H9 (cell line): ENCODE results near the gene DPP10. TPM values are rescaled to one million over a fixed set of nuclear protein-coding genes. Genes with fewer than 3 reads are reported as not detected.

ENCODE experiments used
- DNase-seq: peaks from one replicate; pipeline ENCODE4 v3.0.0-alpha.2; 2017
- H2AFZ ChIP-seq: one replicate; pipeline ENCODE4 v1.6.1; 2013; ENCODE audit warnings: mild to moderate bottlenecking, low read length, control low read depth, moderate library complexity
- H2AK5ac ChIP-seq: 2 replicates; pipeline ENCODE4 v1.6.1; 2013; ENCODE audit warnings: low read length, control low read depth, mixed read lengths; ENCODE audit not compliant: insufficient read length
- H2BK120ac ChIP-seq: one replicate; pipeline ENCODE4 v1.6.1; 2013; ENCODE audit warnings: low read depth, mild to moderate bottlenecking, low read length, control low read depth, inconsistent platforms; ENCODE audit not compliant: poor library complexity, severe bottlenecking
- H2BK12ac ChIP-seq: 2 replicates; pipeline ENCODE4 v1.6.1; 2013; ENCODE audit warnings: low read length, control low read depth, mixed read lengths, low read depth; ENCODE audit not compliant: insufficient read length
- H2BK15ac ChIP-seq: 2 replicates; pipeline ENCODE4 v1.6.1; 2013; ENCODE audit warnings: low read depth, low read length, control low read depth
- H2BK20ac ChIP-seq: one replicate; pipeline ENCODE4 v1.6.1; 2013; ENCODE audit warnings: low read depth, mild to moderate bottlenecking, low read length, control low read depth, inconsistent platforms; ENCODE audit not compliant: poor library complexity, severe bottlenecking
- H2BK5ac ChIP-seq: 2 replicates; pipeline ENCODE4 v1.6.1; 2013; ENCODE audit warnings: low read length, control low read depth, mixed read lengths; ENCODE audit not compliant: insufficient read length
- H3K14ac ChIP-seq: 2 replicates; pipeline ENCODE4 v1.6.1; 2013; ENCODE audit warnings: low read length, control low read depth; ENCODE audit not compliant: insufficient read depth
- H3K18ac ChIP-seq: 2 replicates; pipeline ENCODE4 v1.6.1; 2013; ENCODE audit warnings: low read depth, mild to moderate bottlenecking, mixed read lengths, low read length, control low read depth; ENCODE audit not compliant: insufficient read length
- H3K23ac ChIP-seq: 2 replicates; pipeline ENCODE4 v1.6.1; 2013; ENCODE audit warnings: low read length, control low read depth, mixed read lengths, low read depth; ENCODE audit not compliant: insufficient read length
- H3K23me2 ChIP-seq: 2 replicates; pipeline ENCODE4 v1.6.1; 2013; ENCODE audit warnings: low read depth, mild to moderate bottlenecking, mixed read lengths, low read length, control low read depth; ENCODE audit not compliant: insufficient read length, poor library complexity, severe bottlenecking
- H3K27ac ChIP-seq: 2 replicates; pipeline ENCODE4 v1.5.1; 2013; ENCODE audit warnings: low read length, control low read depth, mixed read lengths, low read depth; ENCODE audit not compliant: insufficient read length
- H3K27me3 ChIP-seq: 2 replicates; pipeline ENCODE4 v1.6.1; 2013; ENCODE audit warnings: low read length, control low read depth, inconsistent platforms; ENCODE audit not compliant: insufficient read depth
- H3K4ac ChIP-seq: 2 replicates; pipeline ENCODE4 v1.6.1; 2013; ENCODE audit warnings: low read depth, mild to moderate bottlenecking, control low read depth, inconsistent platforms, low read length, moderate library complexity
- H3K4me1 ChIP-seq: 2 replicates; pipeline ENCODE4 v1.6.1; 2013; ENCODE audit warnings: low read length, control low read depth, inconsistent platforms; ENCODE audit not compliant: insufficient read depth
- H3K4me2 ChIP-seq: 2 replicates; pipeline ENCODE4 v1.6.1; 2013; ENCODE audit warnings: low read length, control low read depth, mixed read lengths; ENCODE audit not compliant: insufficient read length, insufficient read depth
- H3K56ac ChIP-seq: 2 replicates; pipeline ENCODE4 v1.6.1; 2013; ENCODE audit warnings: low read depth, mild to moderate bottlenecking, mixed read lengths, low read length, control low read depth; ENCODE audit not compliant: insufficient read length
- H3K79me1 ChIP-seq: 2 replicates; pipeline ENCODE4 v1.6.1; 2013; ENCODE audit warnings: low read depth, mild to moderate bottlenecking, moderate library complexity, low read length, control low read depth, inconsistent platforms; ENCODE audit not compliant: insufficient read depth, poor library complexity, severe bottlenecking
- H3K79me2 ChIP-seq: 2 replicates; pipeline ENCODE4 v1.6.1; 2013; ENCODE audit warnings: low read length, control low read depth, inconsistent platforms; ENCODE audit not compliant: insufficient read depth
- H3K9ac ChIP-seq: 2 replicates; pipeline ENCODE4 v1.6.1; 2013; ENCODE audit warnings: low read length, control low read depth, mixed read lengths; ENCODE audit not compliant: insufficient read length; ENCODE audit errors: extremely low read depth
- H3K9me3 ChIP-seq: one replicate; pipeline ENCODE4 v1.6.1; 2013; ENCODE audit warnings: low read depth, low read length, inconsistent platforms; ENCODE audit not compliant: control insufficient read depth
- H3T11ph ChIP-seq: one replicate; pipeline ENCODE4 v1.6.1; 2013; ENCODE audit warnings: mild to moderate bottlenecking, low read length, control low read depth, inconsistent platforms
- H4K20me1 ChIP-seq: one replicate; pipeline ENCODE4 v1.6.1; 2013; ENCODE audit not compliant: control insufficient read depth, insufficient read length, insufficient read depth
- H4K5ac ChIP-seq: 2 replicates; pipeline ENCODE4 v1.6.1; 2013; ENCODE audit warnings: low read depth, mild to moderate bottlenecking, mixed read lengths, low read length, control low read depth; ENCODE audit not compliant: insufficient read length
- H4K8ac ChIP-seq: replicated peaks from 2 replicates; pipeline ENCODE4 v1.6.1; 2013; ENCODE audit warnings: low read length, control low read depth, mixed read lengths, low read depth; ENCODE audit not compliant: insufficient read length
- H4K91ac ChIP-seq: 2 replicates; pipeline ENCODE4 v1.6.1; 2013; ENCODE audit warnings: low read depth, mild to moderate bottlenecking, moderate library complexity, mixed read lengths, low read length, control low read depth; ENCODE audit not compliant: insufficient read length
- H3K27ac Mint-ChIP-seq, 3 experiments: 2 replicates in 2 of 3; 3 replicates in 1 of 3; pipeline ENCODE4 v1.8.0; 2020 to 2021; ENCODE audit warnings: mixed read lengths in 3 of 3, mild to moderate bottlenecking in 1 of 3, moderate library complexity in 1 of 3
- H3K27me3 Mint-ChIP-seq: 2 replicates; pipeline ENCODE4 v1.8.0; 2021; ENCODE audit warnings: low read depth, mild to moderate bottlenecking, moderate library complexity, mixed read lengths
- H3K36me3 Mint-ChIP-seq, 3 experiments: 2 replicates in 2 of 3; 3 replicates in 1 of 3; pipeline ENCODE4 v1.8.0; 2020 to 2021; ENCODE audit warnings: low read depth in 3 of 3, mixed read lengths in 3 of 3; ENCODE audit not compliant: insufficient read depth in 1 of 3
- H3K4me1 Mint-ChIP-seq, 2 experiments: 2 replicates each; pipeline ENCODE4 v1.8.0; 2020; ENCODE audit warnings: mixed read lengths in 2 of 2
- H3K4me3 Mint-ChIP-seq, 2 experiments: 2 replicates in 1 of 2; 3 replicates in 1 of 2; pipeline ENCODE4 v1.8.0; 2020 to 2021; ENCODE audit warnings: mild to moderate bottlenecking in 2 of 2, mixed read lengths in 2 of 2, moderate library complexity in 1 of 2
- H3K9me3 Mint-ChIP-seq, 2 experiments: 2 replicates in 1 of 2; 3 replicates in 1 of 2; pipeline ENCODE4 v1.8.0; 2020; ENCODE audit warnings: mild to moderate bottlenecking in 2 of 2, mixed read lengths in 2 of 2, moderate library complexity in 1 of 2
- CTCF ChIP-seq: fragments of 200-600 bp; sonication (generic); conservative IDR thresholded peaks from 3 replicates; pipeline ENCODE4 v1.8.0; 2021; ENCODE audit warnings: antibody characterized with exemption, mild to moderate bottlenecking
- WGBS: extraction: QIAGEN DNeasy Blood & Tissue Kit; methylation state at CpG from one replicate; pipeline ENCODE4 v1.1.7; 2013; ENCODE audit warnings: missing lambda C conversion rate, low lambda C conversion rate, mixed read lengths; ENCODE audit not compliant: insufficient read length; ENCODE audit errors: extremely low coverage; 5-methylcytosine and 5-hydroxymethylcytosine counted together
- total RNA-seq: library from RNA; stranded (reverse); gene quantifications from 2 replicates; pipeline ENCODE4 v1.2.1, GENCODE V29; 2021

DPP10 gene
- total RNA-seq, 1 experiment from 2014 or later = 11.3 TPM

DNA sequence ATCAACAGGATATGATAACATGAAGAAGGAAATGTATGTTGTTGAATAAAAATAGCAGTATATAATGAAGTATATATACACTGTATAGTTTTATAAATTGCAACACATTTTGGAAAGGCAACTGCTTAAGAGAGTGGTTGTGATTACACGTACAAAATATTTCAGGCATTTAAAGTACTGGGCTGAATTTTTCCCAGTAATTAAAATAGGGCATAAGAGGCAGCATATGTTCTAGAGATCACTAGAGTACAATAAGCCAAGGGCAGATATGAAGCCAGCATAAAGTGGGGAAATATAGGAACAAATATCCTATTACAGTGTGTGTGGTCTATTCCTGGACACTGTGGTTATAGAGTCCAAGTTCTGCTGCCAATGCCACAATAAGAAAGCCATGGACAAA lies 14.1 kb downstream of the DPP10 start:
- Histone ChIP-seq H3K4me2 (no peak overlapping the region), H3K23me2 (no peaks in the 10 kb centered on the region), H3K18ac (no peak overlapping the region), H3K79me1 (no peaks in the 10 kb centered on the region), H2AK5ac (no peak overlapping the region), H3K9me3 (no peaks in the 10 kb centered on the region), H3K23ac (no peak overlapping the region), H3K4ac (no peak overlapping the region), H3T11ph (no peak overlapping the region), H2BK120ac (no peak overlapping the region), H3K14ac (no peak overlapping the region), H3K56ac (no peak overlapping the region), H4K20me1 (no peaks in the 10 kb centered on the region), H3K4me1 (peaks cover 2% of the 10 kb centered on the region; the same call in 1 of the 2 replicates), H2BK5ac (no peak overlapping the region), H2BK12ac (no peak overlapping the region), H2BK20ac (no peak overlapping the region), H2AFZ (no peak overlapping the region), H4K5ac (no peak overlapping the region), H2BK15ac (no peak overlapping the region), H3K27me3 (no peaks in the 10 kb centered on the region), H4K91ac (no peak overlapping the region), H3K9ac (no peak overlapping the region), H4K8ac (no peak overlapping the region), H3K79me2 (no peaks in the 10 kb centered on the region), H3K27ac (no peak overlapping the region)
- no peak overlapping the region for H3K27ac Mint-ChIP-seq
- no CpG with 5 or more reads among the region's 1 CpG for WGBS
- DNase-seq = no peak
- no peak for TF ChIP-seq CTCF
- H3K4me3 Mint-ChIP-seq = no peak overlapping the region
- H3K36me3 Mint-ChIP-seq = peaks cover 0 to 6% (median 4%) of the 10 kb centered on the region in 3 experiments; a peak in 3 of 7 replicates
- H3K27me3 Mint-ChIP-seq = peaks cover 15% of the 10 kb centered on the region
- peaks cover 18 to 23% of the 10 kb centered on the region in 2 experiments for H3K4me1 Mint-ChIP-seq
- H3K9me3 Mint-ChIP-seq = peaks cover 5 to 7% of the 10 kb centered on the region in 2 experiments; a peak in 2 of 5 replicates
